ENCODE measurements around the gene HEXIM2. TPM values are rescaled to one million over a fixed set of nuclear protein-coding genes. Genes with fewer than 3 reads are reported as not detected.

HEXIM2 gene
- total and polyA plus RNA-seq, 4 donors, result 4.3 to 10.6 (median 7.1) TPM

GRCh38 chr17:45156242-45156641 lies 5.4 kb upstream of the HEXIM2 start:
- ATAC-seq (ENCODE audit: insufficient read depth, low FRiP score), result no peak
- Histone ChIP-seq H3K27ac (ENCODE audit: low read depth in 1 of 2, low read length in 1 of 2) (no peak overlapping the region), H3K9ac (ENCODE audit: insufficient read depth in 1 of 2, low read length in 2 of 2) (no peak overlapping the region), H3K4me1 (ENCODE audit: control insufficient read depth in 5 of 5, insufficient read depth in 5 of 5, low read length in 5 of 5) (peaks cover 6 to 37% (median 22%) of the 10 kb centered on the region in 5 donors), H3K27me3 (ENCODE audit: control insufficient read depth in 3 of 3, insufficient read depth in 3 of 3, low read length in 2 of 3) (no peaks in the 10 kb centered on the region), H3K36me3 (ENCODE audit: control insufficient read depth in 4 of 4, insufficient read depth in 4 of 4, low read length in 4 of 4) (peaks cover 0 to 9% (median 3%) of the 10 kb centered on the region in 4 donors), H3K9me3 (ENCODE audit: control insufficient read depth in 4 of 4, insufficient read depth in 3 of 4, low read length in 3 of 4) (no peaks in the 10 kb centered on the region), H3K4me3 (no peak overlapping the region)
- TF ChIP-seq, protein P1, sequence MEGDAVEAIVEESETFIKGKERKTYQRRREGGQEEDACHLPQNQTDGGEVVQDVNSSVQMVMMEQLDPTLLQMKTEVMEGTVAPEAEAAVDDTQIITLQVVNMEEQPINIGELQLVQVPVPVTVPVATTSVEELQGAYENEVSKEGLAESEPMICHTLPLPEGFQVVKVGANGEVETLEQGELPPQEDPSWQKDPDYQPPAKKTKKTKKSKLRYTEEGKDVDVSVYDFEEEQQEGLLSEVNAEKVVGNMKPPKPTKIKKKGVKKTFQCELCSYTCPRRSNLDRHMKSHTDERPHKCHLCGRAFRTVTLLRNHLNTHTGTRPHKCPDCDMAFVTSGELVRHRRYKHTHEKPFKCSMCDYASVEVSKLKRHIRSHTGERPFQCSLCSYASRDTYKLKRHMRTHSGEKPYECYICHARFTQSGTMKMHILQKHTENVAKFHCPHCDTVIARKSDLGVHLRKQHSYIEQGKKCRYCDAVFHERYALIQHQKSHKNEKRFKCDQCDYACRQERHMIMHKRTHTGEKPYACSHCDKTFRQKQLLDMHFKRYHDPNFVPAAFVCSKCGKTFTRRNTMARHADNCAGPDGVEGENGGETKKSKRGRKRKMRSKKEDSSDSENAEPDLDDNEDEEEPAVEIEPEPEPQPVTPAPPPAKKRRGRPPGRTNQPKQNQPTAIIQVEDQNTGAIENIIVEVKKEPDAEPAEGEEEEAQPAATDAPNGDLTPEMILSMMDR (IDR thresholded peaks at IDR 0.05; ENCODE audit: control extremely low read depth, extremely low read depth), result no peak
- 61 to 66% methylated on average over 3 of the region's 3 CpGs for WGBS, 2 donors
- no peak for DNase-seq

GRCh38 chr17:45160447-45161287 lies 1.0 kb upstream of the HEXIM2 start:
- ATAC-seq (ENCODE audit: insufficient read depth, low FRiP score), result peak; percentile 27
- H3K27me3 ChIP-seq (ENCODE audit: control insufficient read depth in 3 of 3, insufficient read depth in 3 of 3, low read length in 2 of 3), result no peaks in the 10 kb centered on the region
- TF ChIP-seq, protein P1 (IDR thresholded peaks at IDR 0.05; ENCODE audit: control extremely low read depth, extremely low read depth), result no peak
- peak overlapping the region; percentile 97 to 98 for H3K9ac ChIP-seq (ENCODE audit: insufficient read depth in 1 of 2, low read length in 2 of 2)
- DNase-seq, result peak; percentile 85 to 87 (median 85)
- peak overlapping the region; percentile 98 to 100 for H3K27ac ChIP-seq (ENCODE audit: low read depth in 1 of 2, low read length in 1 of 2)
- peaks cover 0 to 38% (median 19%) of the 10 kb centered on the region in 5 donors for H3K4me1 ChIP-seq (ENCODE audit: control insufficient read depth in 5 of 5, insufficient read depth in 5 of 5, low read length in 5 of 5)
- 0 to 1% methylated on average over 38 to 48 of the region's 48 CpGs for WGBS, 2 donors
- peaks cover 0 to 9% (median 3%) of the 10 kb centered on the region in 4 donors for H3K36me3 ChIP-seq (ENCODE audit: control insufficient read depth in 4 of 4, insufficient read depth in 4 of 4, low read length in 4 of 4)
- H3K9me3 ChIP-seq (ENCODE audit: control insufficient read depth in 4 of 4, insufficient read depth in 3 of 4, low read length in 3 of 4), result no peaks in the 10 kb centered on the region
- peak overlapping the region; percentile 90 for H3K4me3 ChIP-seq

DNA sequence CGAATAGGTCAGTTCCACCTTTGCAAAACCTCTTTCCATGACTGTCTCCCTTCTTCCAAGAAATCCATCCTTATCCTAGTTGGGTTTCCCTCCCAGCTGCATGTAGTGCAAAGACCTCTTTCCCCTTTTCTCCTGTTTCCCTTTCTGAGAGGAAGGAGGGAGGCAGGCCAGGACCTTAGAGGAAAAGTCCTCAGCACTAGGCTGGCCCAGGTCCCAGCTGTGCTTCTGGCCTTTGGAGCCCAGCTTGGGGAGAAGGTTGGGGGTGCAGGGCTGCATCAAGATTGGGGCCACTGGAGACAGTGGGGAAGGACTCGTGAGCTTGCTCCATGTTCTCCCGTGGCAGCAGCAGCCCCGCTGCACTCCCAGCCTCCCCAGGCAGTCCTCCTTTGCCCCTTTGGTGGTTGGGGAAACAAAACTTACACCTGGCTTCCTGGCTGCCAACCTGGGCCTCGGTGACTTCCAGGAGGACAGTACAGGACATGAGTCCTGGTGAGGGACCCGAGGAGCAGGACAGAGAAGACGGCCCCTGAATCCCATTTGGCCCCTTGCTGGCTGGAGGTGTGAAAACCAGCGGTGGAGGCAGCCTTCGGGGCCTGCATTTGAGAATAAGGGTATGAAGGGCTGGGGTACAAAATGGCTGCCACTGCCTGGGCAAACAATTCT lies 481 bp downstream of the HEXIM2 start:
- H3K4me1 ChIP-seq (ENCODE audit: control insufficient read depth in 5 of 5, insufficient read depth in 5 of 5, low read length in 5 of 5), result peaks cover 0 to 38% (median 19%) of the 10 kb centered on the region in 5 donors
- H3K27me3 ChIP-seq (ENCODE audit: control insufficient read depth in 3 of 3, insufficient read depth in 3 of 3, low read length in 2 of 3), result no peaks in the 10 kb centered on the region
- WGBS, 2 donors, result 59 to 66% methylated on average over 9 of the region's 9 CpGs
- H3K9ac ChIP-seq (ENCODE audit: insufficient read depth in 1 of 2, low read length in 2 of 2), result peak overlapping the region in 1 of 2 donors; percentile 43
- H3K36me3 ChIP-seq (ENCODE audit: control insufficient read depth in 4 of 4, insufficient read depth in 4 of 4, low read length in 4 of 4), result peaks cover 0 to 9% (median 3%) of the 10 kb centered on the region in 4 donors
- H3K9me3 ChIP-seq (ENCODE audit: control insufficient read depth in 4 of 4, insufficient read depth in 3 of 4, low read length in 3 of 4), result no peaks in the 10 kb centered on the region
- ATAC-seq (ENCODE audit: insufficient read depth, low FRiP score) (no peak), DNase-seq (no peak)
- H3K27ac ChIP-seq (ENCODE audit: low read depth in 1 of 2, low read length in 1 of 2), result peak overlapping the region; percentile 43 to 60
- TF ChIP-seq, protein P1 (IDR thresholded peaks at IDR 0.05; ENCODE audit: control extremely low read depth, extremely low read depth), result no peak
- H3K4me3 ChIP-seq, result no peak overlapping the region

All from lung (tissue), 12 donors.